Mammary epithelial cell (primary cell): ENCODE data around the gene LRRC8B.

Experiments
- EZH2 ChIP-seq: IDR thresholded peaks from 2 replicates; pipeline ENCODE4 v1.6.1; 2012; ENCODE audit warnings: low read length, inconsistent platforms, borderline replicate concordance
- TF ChIP-seq, protein P1 (sequence below), 2 donors: IDR thresholded peaks in 1 of 2; conservative IDR thresholded peaks in 1 of 2; 2 replicates each; pipeline ENCODE4 v1.5.1; 2011 to 2012; ENCODE audit warnings: inconsistent platforms in 2 of 2, low read length in 2 of 2, mild to moderate bottlenecking in 2 of 2, control low read depth in 1 of 2, low read depth in 1 of 2; ENCODE audit not compliant: insufficient read depth in 1 of 2; ENCODE audit errors: extremely low read depth in 1 of 2

DNA sequence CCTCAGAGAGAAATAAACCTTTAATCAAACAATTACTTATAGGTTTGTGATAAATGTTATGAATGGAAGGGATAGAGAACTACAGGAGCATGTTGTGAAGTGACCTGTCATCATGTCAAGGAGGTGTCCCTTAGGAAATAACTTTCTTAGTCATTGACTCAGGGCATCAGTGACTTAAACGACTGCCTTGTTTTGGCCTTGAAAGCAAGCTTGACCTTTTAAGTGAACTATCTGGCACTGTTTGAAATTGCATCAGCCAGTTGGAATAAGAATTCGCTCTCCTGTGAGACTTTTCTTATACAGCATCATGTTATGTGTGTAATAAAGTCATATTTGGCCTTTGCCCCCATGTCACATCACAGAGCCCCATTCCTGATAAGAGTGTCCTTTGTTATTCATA is 30.9 kb downstream of the LRRC8B start:
- TF ChIP-seq, protein P1, sequence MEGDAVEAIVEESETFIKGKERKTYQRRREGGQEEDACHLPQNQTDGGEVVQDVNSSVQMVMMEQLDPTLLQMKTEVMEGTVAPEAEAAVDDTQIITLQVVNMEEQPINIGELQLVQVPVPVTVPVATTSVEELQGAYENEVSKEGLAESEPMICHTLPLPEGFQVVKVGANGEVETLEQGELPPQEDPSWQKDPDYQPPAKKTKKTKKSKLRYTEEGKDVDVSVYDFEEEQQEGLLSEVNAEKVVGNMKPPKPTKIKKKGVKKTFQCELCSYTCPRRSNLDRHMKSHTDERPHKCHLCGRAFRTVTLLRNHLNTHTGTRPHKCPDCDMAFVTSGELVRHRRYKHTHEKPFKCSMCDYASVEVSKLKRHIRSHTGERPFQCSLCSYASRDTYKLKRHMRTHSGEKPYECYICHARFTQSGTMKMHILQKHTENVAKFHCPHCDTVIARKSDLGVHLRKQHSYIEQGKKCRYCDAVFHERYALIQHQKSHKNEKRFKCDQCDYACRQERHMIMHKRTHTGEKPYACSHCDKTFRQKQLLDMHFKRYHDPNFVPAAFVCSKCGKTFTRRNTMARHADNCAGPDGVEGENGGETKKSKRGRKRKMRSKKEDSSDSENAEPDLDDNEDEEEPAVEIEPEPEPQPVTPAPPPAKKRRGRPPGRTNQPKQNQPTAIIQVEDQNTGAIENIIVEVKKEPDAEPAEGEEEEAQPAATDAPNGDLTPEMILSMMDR (conservative IDR thresholded peaks at IDR 0.05 in 1 of 2, IDR thresholded peaks at IDR 0.05 in 1 of 2; ENCODE audit: extremely low read depth in 1 of 2, insufficient read depth in 1 of 2, low read depth in 1 of 2, low read length in 2 of 2): no peak
- no peak for TF ChIP-seq EZH2
